Activated CD4-positive, alpha-beta T cell treated with anti-CD3 and anti-CD28 coated beads for 24 hours (primary cell): ENCODE measurements around the gene ADAMTSL3.
"Not testable (repeated sequence)": the region's sequence is repeated elsewhere in the genome, so short reads cannot be mapped to it uniquely, and the experiment has no call there.

Experiments used
- DNase-seq, 2 donors: peaks; one replicate each; pipeline ENCODE4 v3.0.0-alpha.2; 2020; ENCODE audit warnings: low read depth in 2 of 2

The ADAMTSL3 gene

GRCh38 chr15:83747050-83747717 is 93.3 kb downstream of the ADAMTSL3 start:
- DNase-seq, result no peak

GRCh38 chr15:83747718-83748110 is 93.8 kb downstream of the ADAMTSL3 start:
- no peak for DNase-seq

- DNase-seq, result no peak
Observed at GRCh38 chr15:83753872-83754493, 100.1 kb downstream of the ADAMTSL3 start.

- DNase-seq, result not testable (repeated sequence)
Observed at GRCh38 chr15:83757291-83757690, 103.4 kb downstream of the ADAMTSL3 start.

GRCh38 chr15:83762367-83762766 is 108.4 kb downstream of the ADAMTSL3 start:
- no peak for DNase-seq

- no peak for DNase-seq
Observed at GRCh38 chr15:83764201-83764838, 110.4 kb downstream of the ADAMTSL3 start.

GRCh38 chr15:83766339-83766738 is 112.4 kb downstream of the ADAMTSL3 start:
- no peak for DNase-seq

- no peak for DNase-seq
Observed at GRCh38 chr15:83767741-83768140, 113.8 kb downstream of the ADAMTSL3 start.

- no peak for DNase-seq
Observed at GRCh38 chr15:83769411-83769999, 115.6 kb downstream of the ADAMTSL3 start.

GRCh38 chr15:83775738-83776137 is 121.8 kb downstream of the ADAMTSL3 start:
- DNase-seq, result no peak

GRCh38 chr15:83776986-83777385 is 123.1 kb downstream of the ADAMTSL3 start:
- DNase-seq, result no peak

- no peak for DNase-seq
Observed at GRCh38 chr15:83783227-83783626, 129.3 kb downstream of the ADAMTSL3 start.

GRCh38 chr15:83784975-83785374 is 131.1 kb downstream of the ADAMTSL3 start:
- DNase-seq, result no peak

- DNase-seq, result no peak
Observed at GRCh38 chr15:83786336-83786735, 132.4 kb downstream of the ADAMTSL3 start.

GRCh38 chr15:83793069-83793468 is 139.1 kb downstream of the ADAMTSL3 start:
- DNase-seq, result no peak

GRCh38 chr15:83794209-83794608 is 140.3 kb downstream of the ADAMTSL3 start:
- no peak for DNase-seq

- DNase-seq, result no peak
Observed at GRCh38 chr15:83809345-83809744, 155.4 kb downstream of the ADAMTSL3 start.

GRCh38 chr15:83810110-83810509 is 156.2 kb downstream of the ADAMTSL3 start:
- DNase-seq, result no peak

- no peak for DNase-seq
Observed at GRCh38 chr15:83813682-83814081, 159.8 kb downstream of the ADAMTSL3 start.

GRCh38 chr15:83815506-83815905 is 161.6 kb downstream of the ADAMTSL3 start:
- no peak for DNase-seq

GRCh38 chr15:83816124-83816883 is 162.4 kb downstream of the ADAMTSL3 start:
- DNase-seq, result no peak

GRCh38 chr15:83818591-83818990 is 164.7 kb downstream of the ADAMTSL3 start:
- no peak for DNase-seq
